GM12878 (cell line): Measurements from ENCODE around the gene FBXL19. TPM values are rescaled to one million over a fixed set of nuclear protein-coding genes. Genes with fewer than 3 reads are reported as not detected.
A peak's percentile ranks its signal among the peaks of the same experiment; 100 is the strongest.

Experiments used
- ATAC-seq: fragments of 200-7000 bp; cut with Tn5 transposase; 3 replicates; pipeline ENCODE4 v1.9.1; 2020; ENCODE audit warnings: mild to moderate bottlenecking, moderate library complexity
- BruUV-seq: library from RNA; stranded (reverse); fragments of 400-500 nt; replicated peaks from 2 replicates; lab custom pipeline; 2021; lab: Mats Ljungman, UMichigan
- CTCF ChIA-PET: fragments of 300-600 bp; sonication (Branson Sonifier 250); formaldehyde crosslinking; extraction: SDS; loops from one replicate; lab custom pipeline; 2021; ENCODE audit warnings: inconsistent platforms; lab: Yijun Ruan, JAX
- POLR2A ChIA-PET: fragments of 350-600 bp; formaldehyde crosslinking; extraction: SDS; loops from one replicate; lab custom pipeline; 2021; ENCODE audit warnings: inconsistent platforms; lab: Charles Lee
- RAD21 ChIA-PET: fragments of 300-600 bp; sonication (Branson Sonifier 250); formaldehyde crosslinking; loops from one replicate; lab custom pipeline; 2023; ENCODE audit warnings: antibody characterized with exemption; ENCODE audit not compliant: unreplicated experiment; lab: Charles Lee
- SMC1A ChIA-PET: fragments of 300-600 bp; sonication (Branson Sonifier 250); formaldehyde crosslinking; loops from one replicate; lab custom pipeline; 2023; ENCODE audit not compliant: unreplicated experiment, uncharacterized antibody; lab: Charles Lee
- DNase-seq: peaks from one replicate; pipeline ENCODE4 v3.0.0-alpha.2; 2011; ENCODE audit warnings: low read depth, low spot score
- FAIRE-seq: peaks from 3 replicates; lab custom pipeline; 2011; peaks lifted over from hg19 to GRCh38; lab: Jason Lieb, UNC
- H2AFZ ChIP-seq: 2 replicates; pipeline ENCODE4 v1.6.0; 2011; ENCODE audit warnings: low read depth, low read length, control low read depth; ENCODE audit not compliant: control insufficient read depth
- H3K27ac ChIP-seq: 2 replicates; pipeline ENCODE4 v1.5.1; 2011; ENCODE audit warnings: control low read depth; ENCODE audit not compliant: control insufficient read depth, insufficient read depth
- H3K27me3 ChIP-seq, 2 experiments: replicated peaks in 1 of 2; 2 replicates each; pipeline versions ENCODE4 v1.6.0 to v1.6.1; 2011; ENCODE audit warnings: low read length in 1 of 2; ENCODE audit not compliant: control insufficient read depth in 2 of 2, insufficient read depth in 2 of 2
- H3K36me3 ChIP-seq, 2 experiments: 2 replicates each; pipeline ENCODE4 v1.5.1; 2011; ENCODE audit warnings: low read length in 1 of 2; ENCODE audit not compliant: control insufficient read depth in 2 of 2, insufficient read depth in 2 of 2
- H3K4me1 ChIP-seq: 2 replicates; pipeline ENCODE4 v1.6.1; 2011; ENCODE audit warnings: mild to moderate bottlenecking, low read length, moderate library complexity, mixed read lengths; ENCODE audit not compliant: control insufficient read depth, insufficient read depth
- H3K4me2 ChIP-seq: 2 replicates; pipeline ENCODE4 v1.6.0; 2011; ENCODE audit warnings: control low read depth; ENCODE audit not compliant: control insufficient read depth, insufficient read depth
- H3K4me3 ChIP-seq: fragments of 200-600 bp; sonication (generic); 2 replicates; pipeline ENCODE4 v1.5.1; 2016
- H3K79me2 ChIP-seq: 2 replicates; pipeline ENCODE4 v1.6.0; 2011; ENCODE audit warnings: low read length; ENCODE audit not compliant: control insufficient read depth, insufficient read depth
- H3K9ac ChIP-seq: 2 replicates; pipeline ENCODE4 v1.8.0; 2011; ENCODE audit warnings: low read length, control low read depth, mixed read lengths; ENCODE audit not compliant: control insufficient read depth, insufficient read depth
- H3K9me3 ChIP-seq: replicated peaks from 3 replicates; pipeline ENCODE4 v1.5.1; 2011; ENCODE audit warnings: mild to moderate bottlenecking, low read length; ENCODE audit not compliant: control insufficient read depth, insufficient read depth
- H4K20me1 ChIP-seq: 2 replicates; pipeline ENCODE4 v1.6.0; 2011; ENCODE audit not compliant: control insufficient read depth, insufficient read depth
- BCL3 ChIP-seq: IDR thresholded peaks from 2 replicates; pipeline ENCODE4 v1.6.1; 2011; ENCODE audit warnings: borderline replicate concordance, low read depth, mild to moderate bottlenecking, moderate library complexity, low read length; ENCODE audit not compliant: insufficient read depth, poor library complexity, severe bottlenecking
- IKZF1 ChIP-seq: fragments of 450-650 bp; conservative IDR thresholded peaks from 2 replicates; pipeline ENCODE4 v1.6.1; 2017; ENCODE audit warnings: antibody characterized with exemption, mild to moderate bottlenecking
- PBX3 ChIP-seq: IDR thresholded peaks from 2 replicates; pipeline ENCODE4 v1.6.1; 2011; ENCODE audit warnings: mild to moderate bottlenecking, low read depth, low read length, moderate library complexity; ENCODE audit not compliant: insufficient replicate concordance
- TCF3 ChIP-seq: IDR thresholded peaks from 2 replicates; pipeline ENCODE4 v1.6.1; 2012; ENCODE audit warnings: low read depth, mild to moderate bottlenecking, low read length, borderline replicate concordance; ENCODE audit not compliant: insufficient read depth
- WGBS: methylation state at CpG from one replicate; pipeline ENCODE4 v1.1.6; 2016; ENCODE audit warnings: low lambda C conversion rate; ENCODE audit not compliant: insufficient replicate concordance, insufficient coverage; ENCODE audit errors: missing lambda C conversion rate; 5-methylcytosine and 5-hydroxymethylcytosine counted together
- in situ Hi-C: fragments of 300-500 bp; cut with MboI; formaldehyde crosslinking; loops from 9 replicates; pipeline ENCODE4 v1.14.3; 2018; ENCODE audit warnings: mixed read lengths
- intact Hi-C: fragments of 100-400 bp; cut with micrococcal nuclease; formaldehyde crosslinking; loops from one replicate; pipeline ENCODE4 v1.14.2; 2022; ENCODE audit not compliant: unreplicated experiment
- polyA plus RNA-seq, 11 experiments: library from polyadenylated mRNA; depleted of rRNA in 4 of 11; unstranded in 6 of 11; stranded (reverse) in 5 of 11; fragments of >200 nt; fragmentation: Nextera tagmentation in 4 of 11; fragmentation: Illumina TruSeq in 1 of 11; extraction: Ambion mirVana in 4 of 11; extraction: Trizol in 1 of 11; gene quantifications; 1 replicate in 1 of 11; 2 replicates in 10 of 11; pipeline versions ENCODE4 v1.2.1 to v1.2.3, GENCODE V29; 2011 to 2016; ENCODE audit warnings: inconsistent platforms in 2 of 11, missing spikeins in 2 of 11, low read depth in 1 of 11
- total RNA-seq, 4 experiments: library from RNA; depleted of rRNA in 3 of 4; stranded (reverse); fragments of >200 nt in 3 of 4; fragmentation: Illumina TruSeq in 1 of 4; extraction: Trizol in 1 of 4; gene quantifications; 2 replicates each; pipeline versions ENCODE4 v1.2.1 to v1.2.3, GENCODE V29; 2013 to 2021

Gene FBXL19
- total and polyA plus RNA-seq, 10 of the 15 experiments (the other 5 are each of a cell fraction or from before 2014, with no cell fraction given): 0.02 to 32.1 (median 6.8) TPM; not detected in 1

- RAD21 ChIA-PET: no interaction called here
- in situ Hi-C loops: loop anchor here (5.0 to 25.0 kb wide), 2 partner anchors 445 to 875 kb away; partner anchors contain the start of genes COX6A2 and ZNF843
- no peak overlapping the region for H3K4me2 ChIP-seq
- no peaks in the 10 kb centered on the region for H3K27me3 ChIP-seq
- FAIRE-seq (no peak), ATAC-seq (no peak)
- CTCF ChIA-PET: no interaction called here
- H3K4me3 ChIP-seq: no peak overlapping the region
- TF ChIP-seq PBX3 (peak; percentile 24), BCL3 (peak; percentile 84), IKZF1 (no peak), TCF3 (peak; percentile 75; the same call in 1 of the 2 replicates)
- TF ChIP-seq, all 136 proteins: peak for 3
- Histone ChIP-seq H3K4me1 (peaks cover 14% of the 10 kb centered on the region), H3K79me2 (no peaks in the 10 kb centered on the region; the same call in 1 of the 2 replicates), H3K9me3 (no peaks in the 10 kb centered on the region), H3K9ac (no peak overlapping the region), H3K36me3 (no peaks in the 10 kb centered on the region; a peak in 1 of 4 replicates), H3K27ac (no peak overlapping the region), H2AFZ (no peak overlapping the region), H4K20me1 (no peaks in the 10 kb centered on the region)
- BruUV-seq: no TSS peak
- ChIA-PET SMC1A (no interaction called here), POLR2A (interaction anchor here (1.2 kb wide), 1 partner anchor 101 kb away, joined by 3 read pairs; no protein-coding TSS in a partner anchor)
- intact Hi-C loops: loop anchor here (10.0 kb wide), 1 partner anchor 82 kb away; the partner anchor contains the start of genes ZNF646 and ZNF668
- WGBS: 84% methylated on average over 18 of the region's 21 CpGs
- no peak for DNase-seq
Observed at GRCh38 chr16:30992276-30992780, 69.0 kb downstream of the FBXL19 start.
